ENCODE measurements around the gene DIS3L.
"Not testable (repeated sequence)": the region's sequence is repeated elsewhere in the genome, so short reads cannot be mapped to it uniquely, and the experiment has no call there.

The DIS3L gene

GRCh38 chr15:66308531-66308930 lies 15.2 kb downstream of the DIS3L start:
- DNase-seq, result no peak
- Mint-ChIP-seq H3K4me1 (ENCODE audit: low read depth in 2 of 2) (peaks cover 3 to 4% of the 10 kb centered on the region in 2 donors), H3K36me3 (ENCODE audit: insufficient read depth) (peaks cover 33% of the 10 kb centered on the region), H3K4me3 (no peak overlapping the region), H3K27me3 (no peaks in the 10 kb centered on the region), H3K27ac (peak overlapping the region in 1 of 2 donors; percentile 23), H3K9me3 (no peaks in the 10 kb centered on the region)
- ATAC-seq (replicated peaks), result no peak

GRCh38 chr15:66309828-66310227 lies 16.5 kb downstream of the DIS3L start:
- H3K4me1 Mint-ChIP-seq (ENCODE audit: low read depth in 2 of 2), result peaks cover 3 to 4% of the 10 kb centered on the region in 2 donors
- H3K27ac Mint-ChIP-seq, result no peak overlapping the region
- no peaks in the 10 kb centered on the region for H3K9me3 Mint-ChIP-seq
- H3K4me3 Mint-ChIP-seq, result no peak overlapping the region
- DNase-seq (no peak), ATAC-seq (replicated peaks) (no peak)
- no peaks in the 10 kb centered on the region for H3K27me3 Mint-ChIP-seq
- peaks cover 33% of the 10 kb centered on the region for H3K36me3 Mint-ChIP-seq (ENCODE audit: insufficient read depth)

GRCh38 chr15:66310786-66311185 lies 17.4 kb downstream of the DIS3L start:
- no peak for ATAC-seq (replicated peaks)
- H3K4me1 Mint-ChIP-seq (ENCODE audit: low read depth in 2 of 2), result peaks cover 3 to 4% of the 10 kb centered on the region in 2 donors
- peak overlapping the region in 1 of 2 donors; percentile 52 for H3K27ac Mint-ChIP-seq
- H3K36me3 Mint-ChIP-seq (ENCODE audit: insufficient read depth), result peaks cover 34% of the 10 kb centered on the region
- no peaks in the 10 kb centered on the region for H3K9me3 Mint-ChIP-seq
- DNase-seq, result no peak
- no peak overlapping the region for H3K4me3 Mint-ChIP-seq
- no peaks in the 10 kb centered on the region for H3K27me3 Mint-ChIP-seq

- peaks cover 3 to 4% of the 10 kb centered on the region in 2 donors for H3K4me1 Mint-ChIP-seq (ENCODE audit: low read depth in 2 of 2)
- H3K4me3 Mint-ChIP-seq, result no peak overlapping the region
- no peak for DNase-seq
- no peak for ATAC-seq (replicated peaks)
- H3K9me3 Mint-ChIP-seq, result no peaks in the 10 kb centered on the region
- H3K27me3 Mint-ChIP-seq, result no peaks in the 10 kb centered on the region
- no peak overlapping the region for H3K27ac Mint-ChIP-seq
- H3K36me3 Mint-ChIP-seq (ENCODE audit: insufficient read depth), result peaks cover 47% of the 10 kb centered on the region
These were observed 18.8 kb downstream of the DIS3L start for GRCh38 chr15:66312144-66312543.

- H3K4me3 Mint-ChIP-seq, result no peak overlapping the region
- peak overlapping the region; percentile 47 for H3K27ac Mint-ChIP-seq
- ATAC-seq (replicated peaks), result no peak
- peaks cover 85% of the 10 kb centered on the region for H3K36me3 Mint-ChIP-seq (ENCODE audit: insufficient read depth)
- no peaks in the 10 kb centered on the region for H3K27me3 Mint-ChIP-seq
- H3K9me3 Mint-ChIP-seq, result no peaks in the 10 kb centered on the region
- no peaks in the 10 kb centered on the region for H3K4me1 Mint-ChIP-seq (ENCODE audit: low read depth in 2 of 2)
- no peak for DNase-seq
These were observed 30.1 kb downstream of the DIS3L start for GRCh38 chr15:66323312-66323928.

GRCh38 chr15:66326051-66326450 lies 32.7 kb downstream of the DIS3L start:
- H3K36me3 Mint-ChIP-seq (ENCODE audit: insufficient read depth), result peaks cover 91% of the 10 kb centered on the region
- no peaks in the 10 kb centered on the region for H3K4me1 Mint-ChIP-seq (ENCODE audit: low read depth in 2 of 2)
- H3K4me3 Mint-ChIP-seq, result no peak overlapping the region
- no peak overlapping the region for H3K27ac Mint-ChIP-seq
- no peaks in the 10 kb centered on the region for H3K27me3 Mint-ChIP-seq
- no peaks in the 10 kb centered on the region for H3K9me3 Mint-ChIP-seq
- no peak for ATAC-seq (replicated peaks)
- DNase-seq, result no peak

- Mint-ChIP-seq H3K27ac (no peak overlapping the region), H3K36me3 (ENCODE audit: insufficient read depth) (peaks cover 92% of the 10 kb centered on the region), H3K9me3 (no peaks in the 10 kb centered on the region), H3K4me3 (no peak overlapping the region), H3K27me3 (no peaks in the 10 kb centered on the region), H3K4me1 (ENCODE audit: low read depth in 2 of 2) (no peaks in the 10 kb centered on the region)
- no peak for DNase-seq
- ATAC-seq (replicated peaks), result no peak
These were observed 34.4 kb downstream of the DIS3L start for GRCh38 chr15:66327736-66328135.

- Mint-ChIP-seq H3K4me3 (no peak overlapping the region), H3K27me3 (no peaks in the 10 kb centered on the region), H3K4me1 (ENCODE audit: low read depth in 2 of 2) (no peaks in the 10 kb centered on the region), H3K27ac (peak overlapping the region; percentile 26 to 28), H3K36me3 (ENCODE audit: insufficient read depth) (peaks cover 88% of the 10 kb centered on the region), H3K9me3 (no peaks in the 10 kb centered on the region)
- ATAC-seq (replicated peaks), result no peak
- no peak for DNase-seq
These were observed 35.4 kb downstream of the DIS3L start for GRCh38 chr15:66328771-66329170.

- H3K9me3 Mint-ChIP-seq; H3K4me1 Mint-ChIP-seq (ENCODE audit: low read depth in 2 of 2); DNase-seq; H3K4me3 Mint-ChIP-seq; H3K27ac Mint-ChIP-seq; H3K27me3 Mint-ChIP-seq; ATAC-seq (replicated peaks): not testable (repeated sequence)
- peaks cover 16% of the 10 kb centered on the region for H3K36me3 Mint-ChIP-seq (ENCODE audit: insufficient read depth)
These were observed 55.2 kb downstream of the DIS3L start for GRCh38 chr15:66348530-66348929.

- peak overlapping the region; percentile 97 for H3K4me3 Mint-ChIP-seq
- no peak for ATAC-seq (replicated peaks)
- H3K4me1 Mint-ChIP-seq (ENCODE audit: low read depth in 2 of 2), result peaks cover 13 to 19% of the 10 kb centered on the region in 2 donors
- peak overlapping the region; percentile 94 to 96 for H3K27ac Mint-ChIP-seq
- peak in 1 of 3 experiments; percentile 2 for DNase-seq
- peaks cover 10% of the 10 kb centered on the region for H3K36me3 Mint-ChIP-seq (ENCODE audit: insufficient read depth)
- H3K9me3 Mint-ChIP-seq, result no peaks in the 10 kb centered on the region
- H3K27me3 Mint-ChIP-seq, result no peaks in the 10 kb centered on the region
These were observed 62.6 kb downstream of the DIS3L start for GRCh38 chr15:66356077-66356358.

GRCh38 chr15:66356359-66357236 lies 63.2 kb downstream of the DIS3L start, which contains the start of gene TIPIN:
TIPIN (minus strand) TSS chr15:66356685; CDS start chr15:66352947, 3,738 bp downstream.
- H3K4me1 Mint-ChIP-seq (ENCODE audit: low read depth in 2 of 2), result peaks cover 13 to 19% of the 10 kb centered on the region in 2 donors
- H3K27ac Mint-ChIP-seq, result peak within 1 kb of the TSS; percentile 94 to 96
- peak within 1 kb of the TSS; percentile 97 for H3K4me3 Mint-ChIP-seq
- DNase-seq (peak; percentile 93 to 96 (median 95)), ATAC-seq (replicated peaks) (peak; percentile 94)
- H3K27me3 Mint-ChIP-seq, result no peaks in the 10 kb centered on the region
- no peaks in the 10 kb centered on the region for H3K9me3 Mint-ChIP-seq
- peaks cover 10% of the 10 kb centered on the region for H3K36me3 Mint-ChIP-seq (ENCODE audit: insufficient read depth)

- no peak for ATAC-seq (replicated peaks)
- DNase-seq, result no peak
- Mint-ChIP-seq H3K9me3 (no peaks in the 10 kb centered on the region), H3K27me3 (no peaks in the 10 kb centered on the region), H3K4me3 (no peak overlapping the region), H3K36me3 (ENCODE audit: insufficient read depth) (peaks cover 10% of the 10 kb centered on the region), H3K27ac (no peak overlapping the region), H3K4me1 (ENCODE audit: low read depth in 2 of 2) (peaks cover 13 to 16% of the 10 kb centered on the region in 2 donors)
These were observed 66.4 kb downstream of the DIS3L start for GRCh38 chr15:66359740-66360139.

GRCh38 chr15:66361745-66362460 lies 68.5 kb downstream of the DIS3L start:
- not testable (repeated sequence) for DNase-seq; H3K4me3 Mint-ChIP-seq; ATAC-seq (replicated peaks); H3K36me3 Mint-ChIP-seq (ENCODE audit: insufficient read depth); H3K27ac Mint-ChIP-seq; H3K4me1 Mint-ChIP-seq (ENCODE audit: low read depth in 2 of 2); H3K27me3 Mint-ChIP-seq; H3K9me3 Mint-ChIP-seq
